Kidney (tissue), 14 donors: Measurements from ENCODE around the gene PRUNE2. TPM values are rescaled to one million over a fixed set of nuclear protein-coding genes. Genes with fewer than 3 reads are reported as not detected.
A peak's percentile ranks its signal among the peaks of the same experiment; 100 is the strongest.
"Not testable (repeated sequence)": the region's sequence is repeated elsewhere in the genome, so short reads cannot be mapped to it uniquely, and the experiment has no call there.

Experiments used
- DNase-seq, 5 donors: peaks; one replicate each; pipeline ENCODE4 v3.0.0-alpha.2; 2013 to 2020
- FAIRE-seq: peaks from 2 replicates; lab custom pipeline; 2012; peaks lifted over from hg19 to GRCh38; lab: Jason Lieb, UNC
- H3K27ac ChIP-seq, 2 donors: one replicate each; pipeline ENCODE4 v1.7.0; 2013; ENCODE audit warnings: low read depth in 2 of 2, low read length in 2 of 2, inconsistent platforms in 1 of 2
- H3K27me3 ChIP-seq: one replicate; pipeline ENCODE4 v1.7.1; 2013; ENCODE audit warnings: low read length, inconsistent platforms; ENCODE audit not compliant: control insufficient read depth, insufficient read depth
- H3K36me3 ChIP-seq, 3 donors: one replicate each; pipeline versions ENCODE4 v1.7.0 to v1.7.1; 2013; ENCODE audit warnings: low read length in 3 of 3, control low read depth in 1 of 3, inconsistent platforms in 1 of 3; ENCODE audit not compliant: insufficient read depth in 3 of 3, control insufficient read depth in 2 of 3
- H3K4me1 ChIP-seq, 3 donors: one replicate each; pipeline versions ENCODE4 v1.7.0 to v1.7.1; 2013; ENCODE audit warnings: low read length in 3 of 3, inconsistent platforms in 1 of 3, low read depth in 1 of 3; ENCODE audit not compliant: control insufficient read depth in 2 of 3, insufficient read depth in 2 of 3
- H3K4me3 ChIP-seq, 3 donors: one replicate each; pipeline versions ENCODE4 v1.7.0 to v1.8.1; 2013; ENCODE audit warnings: low read length in 3 of 3, control low read depth in 1 of 3, inconsistent platforms in 1 of 3
- H3K9ac ChIP-seq, 3 donors: one replicate each; pipeline versions ENCODE4 v1.7.0 to v1.7.1; 2013; ENCODE audit warnings: low read length in 3 of 3, control low read depth in 1 of 3, inconsistent platforms in 1 of 3
- H3K9me3 ChIP-seq, 3 donors: one replicate each; pipeline versions ENCODE4 v1.7.0 to v1.7.1; 2013; ENCODE audit warnings: low read length in 3 of 3, control low read depth in 1 of 3, inconsistent platforms in 1 of 3; ENCODE audit not compliant: control insufficient read depth in 2 of 3, insufficient read depth in 1 of 3
- intact Hi-C: fragments of 100-400 bp; cut with DNase I; formaldehyde crosslinking; loops from one replicate; pipeline ENCODE4 v1.11.1; 2022
- polyA plus RNA-seq: library from polyadenylated mRNA; stranded (reverse); fragments of 350-450 nt; fragmentation: Illumina TruSeq; extraction: RNeasy Lipid Tissue Mini Kit (QIAGEN cat#74804); gene quantifications from one replicate; pipeline ENCODE4 v1.2.3, GENCODE V29; 2014; ENCODE audit warnings: low read depth, low replicate concordance; ENCODE audit not compliant: insufficient read depth
- total RNA-seq: library from RNA; stranded (reverse); fragmentation: NEBNext Ultra II Directional; extraction: Animal tissue kit (Norgen Biotek cat#: 25700); gene quantifications from one replicate; pipeline ENCODE4 v1.2.1, GENCODE V29; 2021
- TF ChIP-seq, protein P1 (sequence below): IDR thresholded peaks from 3 replicates; pipeline ENCODE4 v1.5.1; 2012; ENCODE audit warnings: mild to moderate bottlenecking, moderate library complexity, borderline replicate concordance; ENCODE audit not compliant: insufficient read depth; ENCODE audit errors: extremely low read depth
- donor health status: control.
- donor health status: control.
- donor health status: control.
- donor health status: control.
- donor health status: control.
- donor health status: DM: yes; HTN: yes; CAD: no.
- donor health status: Normal renal cell carcinoma (clear cell type).

PRUNE2 gene
- total and polyA plus RNA-seq, 2 donors from 2014 or later, result 12.6 to 65.1 TPM

DNA sequence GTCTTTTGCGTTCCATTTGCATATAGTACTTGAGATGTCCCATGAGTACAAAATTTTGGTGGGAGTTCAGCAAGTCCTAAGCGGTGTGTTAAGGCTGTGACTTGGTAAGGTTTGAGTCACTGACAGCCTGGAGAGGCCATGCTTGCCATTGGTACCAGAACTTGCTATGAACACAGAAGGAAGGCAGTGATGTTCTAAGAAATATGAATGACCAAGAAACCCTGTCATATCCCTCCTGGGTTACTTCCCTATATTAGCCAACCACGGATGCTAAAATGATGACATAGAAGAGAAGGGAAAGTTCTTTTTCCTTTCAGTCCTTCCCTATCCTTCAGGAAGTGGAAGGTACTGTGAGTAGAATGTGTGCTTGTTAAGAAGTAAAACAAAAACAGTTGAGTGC, 310.3 kb downstream of the PRUNE2 start:
- Histone ChIP-seq H3K36me3 (no peaks in the 10 kb centered on the region), H3K9ac (no peak overlapping the region), H3K4me1 (no peaks in the 10 kb centered on the region), H3K4me3 (no peak overlapping the region), H3K27me3 (no peaks in the 10 kb centered on the region), H3K27ac (no peak overlapping the region), H3K9me3 (no peaks in the 10 kb centered on the region)
- intact Hi-C loops, result no loop called here
- no peak for FAIRE-seq
- DNase-seq, result no peak
- TF ChIP-seq, protein P1, sequence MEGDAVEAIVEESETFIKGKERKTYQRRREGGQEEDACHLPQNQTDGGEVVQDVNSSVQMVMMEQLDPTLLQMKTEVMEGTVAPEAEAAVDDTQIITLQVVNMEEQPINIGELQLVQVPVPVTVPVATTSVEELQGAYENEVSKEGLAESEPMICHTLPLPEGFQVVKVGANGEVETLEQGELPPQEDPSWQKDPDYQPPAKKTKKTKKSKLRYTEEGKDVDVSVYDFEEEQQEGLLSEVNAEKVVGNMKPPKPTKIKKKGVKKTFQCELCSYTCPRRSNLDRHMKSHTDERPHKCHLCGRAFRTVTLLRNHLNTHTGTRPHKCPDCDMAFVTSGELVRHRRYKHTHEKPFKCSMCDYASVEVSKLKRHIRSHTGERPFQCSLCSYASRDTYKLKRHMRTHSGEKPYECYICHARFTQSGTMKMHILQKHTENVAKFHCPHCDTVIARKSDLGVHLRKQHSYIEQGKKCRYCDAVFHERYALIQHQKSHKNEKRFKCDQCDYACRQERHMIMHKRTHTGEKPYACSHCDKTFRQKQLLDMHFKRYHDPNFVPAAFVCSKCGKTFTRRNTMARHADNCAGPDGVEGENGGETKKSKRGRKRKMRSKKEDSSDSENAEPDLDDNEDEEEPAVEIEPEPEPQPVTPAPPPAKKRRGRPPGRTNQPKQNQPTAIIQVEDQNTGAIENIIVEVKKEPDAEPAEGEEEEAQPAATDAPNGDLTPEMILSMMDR, result no peak

DNA sequence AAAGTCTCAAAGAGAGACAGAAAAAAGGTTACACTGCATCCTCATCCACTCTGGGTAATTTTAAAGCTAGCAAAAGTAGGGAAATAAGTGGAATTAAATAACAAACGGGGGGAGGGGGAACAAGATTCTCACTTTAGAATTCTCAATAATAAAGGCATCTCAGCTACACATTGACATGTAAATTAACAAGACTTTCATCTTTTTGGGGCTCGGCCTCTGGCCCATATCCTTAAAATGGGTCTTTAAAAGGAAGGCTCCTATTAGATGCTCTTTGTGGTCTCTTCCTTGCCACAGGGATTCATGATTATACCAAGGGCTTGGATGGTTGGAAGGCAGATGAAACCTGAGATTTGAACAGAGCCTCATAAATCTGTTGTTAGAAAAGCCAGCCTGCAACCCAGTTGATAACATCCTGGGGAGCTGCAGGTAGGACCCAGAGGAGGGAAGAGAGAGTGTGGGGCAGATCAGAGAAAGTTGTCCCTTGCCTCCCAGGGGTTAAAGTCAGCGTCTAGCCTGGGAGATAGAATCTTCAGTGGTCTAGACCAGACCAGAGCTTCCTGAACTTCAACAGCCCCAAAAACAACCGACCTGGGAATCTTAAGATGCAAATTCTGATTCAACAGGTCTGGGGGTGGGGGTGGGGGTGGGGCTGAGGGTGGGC, 311.0 kb downstream of the PRUNE2 start:
- no peak overlapping the region for H3K4me3 ChIP-seq
- peak in 2 of 5 donors; percentile 30 to 43 for DNase-seq
- TF ChIP-seq, protein P1, result no peak
- H3K9ac ChIP-seq, result no peak overlapping the region
- H3K4me1 ChIP-seq, result no peaks in the 10 kb centered on the region
- H3K27me3 ChIP-seq, result no peaks in the 10 kb centered on the region
- FAIRE-seq, result no peak
- intact Hi-C loops, result no loop called here
- H3K27ac ChIP-seq, result no peak overlapping the region
- H3K9me3 ChIP-seq, result no peaks in the 10 kb centered on the region
- H3K36me3 ChIP-seq, result no peaks in the 10 kb centered on the region

DNA sequence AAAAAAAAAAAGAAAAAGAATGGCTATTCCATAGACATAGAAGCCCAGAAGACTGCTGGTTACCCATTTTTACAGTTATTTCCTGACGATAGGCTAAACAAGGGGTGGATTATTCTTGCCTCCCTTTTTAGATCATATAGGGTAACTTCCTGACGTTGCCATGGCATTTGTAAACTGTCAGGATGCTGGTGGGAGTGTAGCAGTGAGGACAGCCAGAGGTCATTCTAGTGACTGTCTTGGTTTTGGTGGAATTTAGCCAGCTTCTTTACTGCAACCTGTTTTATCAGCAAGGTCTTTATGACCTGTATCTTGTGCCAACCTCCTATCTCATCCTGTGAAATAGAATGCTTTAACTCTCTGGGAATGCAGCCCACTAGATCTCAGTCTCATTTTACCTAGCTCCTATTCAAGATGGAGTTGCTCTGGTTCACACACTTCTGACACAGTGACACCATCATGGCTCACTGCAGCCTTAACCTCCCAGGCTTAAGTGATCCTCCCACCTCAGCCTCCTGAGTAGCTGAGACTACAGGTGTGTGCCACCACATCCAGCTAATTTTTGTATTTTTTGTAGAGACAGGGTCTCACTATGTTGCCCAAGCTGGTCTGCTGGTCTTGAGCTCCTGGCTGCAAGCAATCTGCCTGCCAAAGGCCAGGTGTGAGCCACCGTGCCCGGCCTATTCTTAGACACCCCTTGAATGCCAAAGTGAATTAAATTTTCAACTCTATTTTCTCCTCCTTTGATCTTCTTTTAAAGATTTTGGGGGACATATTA, 311.8 kb downstream of the PRUNE2 start:
- H3K27me3 ChIP-seq, H3K9me3 ChIP-seq, H3K4me3 ChIP-seq, H3K36me3 ChIP-seq, intact Hi-C loops, FAIRE-seq, H3K4me1 ChIP-seq, H3K27ac ChIP-seq, H3K9ac ChIP-seq: not testable (repeated sequence)
- DNase-seq, result peak in 2 of 5 donors; percentile 30 to 51

- TF ChIP-seq, protein P1, result no peak
- Histone ChIP-seq H3K4me1 (no peaks in the 10 kb centered on the region), H3K27ac (no peak overlapping the region), H3K36me3 (no peaks in the 10 kb centered on the region), H3K9ac (no peak overlapping the region), H3K9me3 (no peaks in the 10 kb centered on the region), H3K4me3 (no peak overlapping the region), H3K27me3 (no peaks in the 10 kb centered on the region)
- FAIRE-seq (no peak), DNase-seq (no peak)
- intact Hi-C loops, result no loop called here
Observed at GRCh38 chr9:76592974-76593347, 313.0 kb downstream of the PRUNE2 start.
